Measurements from ENCODE around the gene ZIC4.

Gene ZIC4

DNA sequence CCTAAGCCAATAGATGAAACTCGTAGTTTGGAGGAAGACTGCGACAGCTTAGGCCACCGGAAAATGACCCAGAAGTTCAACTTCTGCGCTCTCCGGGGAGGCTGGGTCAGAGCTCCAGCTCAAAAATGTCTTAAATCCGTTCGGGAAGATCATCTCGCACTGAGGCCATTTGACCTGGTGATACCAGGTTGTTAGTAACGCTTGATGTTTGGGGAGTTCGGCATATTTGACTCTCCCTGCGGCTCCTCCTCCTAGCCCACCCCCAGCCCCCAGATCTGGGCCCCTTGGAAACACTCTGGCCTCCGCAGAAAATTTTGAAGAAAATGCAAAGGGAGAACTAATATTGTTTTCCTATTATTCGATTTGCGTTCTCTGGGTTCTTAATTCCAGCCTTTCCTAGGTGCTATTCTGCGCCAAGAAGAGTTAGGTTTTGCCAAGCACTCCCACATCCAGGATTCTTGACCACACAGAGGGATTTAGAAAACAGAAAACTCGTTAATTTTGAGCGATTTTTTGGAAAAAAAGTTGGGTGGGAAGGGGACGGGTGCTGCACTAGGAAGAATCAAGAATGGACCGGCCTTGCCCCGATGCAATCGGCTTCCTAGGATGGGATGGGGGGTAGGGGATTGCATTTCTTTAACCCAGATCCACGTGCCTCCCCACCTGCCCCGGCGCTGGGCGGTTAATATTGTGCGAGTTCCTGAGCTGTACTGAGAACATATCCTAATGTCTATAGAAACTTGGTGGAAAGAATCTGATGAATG is 50.0 kb downstream of the ZIC4 start:
- Mint-ChIP-seq H3K27ac (no peak overlapping the region), H3K4me3 (no peak overlapping the region), H3K27me3 (peaks cover 17% of the 10 kb centered on the region), H3K9me3 (peaks cover 1% of the 10 kb centered on the region), H3K36me3 (no peaks in the 10 kb centered on the region), H3K4me1 (no peaks in the 10 kb centered on the region)
- no peak for ATAC-seq (ENCODE audit: low read depth)
- no peak for DNase-seq (ENCODE audit: low spot score in 2 of 2)

DNA sequence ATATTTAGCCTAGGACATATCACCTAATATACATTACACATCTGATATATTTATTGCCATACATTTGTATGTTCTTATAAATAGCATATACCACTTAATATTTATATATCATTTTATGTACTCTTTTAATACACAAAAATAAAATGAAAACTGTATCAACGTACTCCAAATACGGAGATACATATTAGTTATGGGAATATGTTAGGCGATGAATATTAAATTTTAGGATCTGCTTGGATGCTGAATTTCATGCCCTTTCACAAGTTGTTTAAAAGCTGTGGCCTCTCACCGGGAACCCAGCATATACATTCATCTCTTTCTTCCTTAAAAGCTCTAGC is 50.6 kb downstream of the ZIC4 start:
- Mint-ChIP-seq H3K4me3 (no peak overlapping the region), H3K9me3 (peaks cover 1% of the 10 kb centered on the region), H3K27ac (no peak overlapping the region), H3K36me3 (no peaks in the 10 kb centered on the region), H3K27me3 (peaks cover 14% of the 10 kb centered on the region), H3K4me1 (no peaks in the 10 kb centered on the region)
- ATAC-seq (ENCODE audit: low read depth) = no peak
- DNase-seq (ENCODE audit: low spot score in 2 of 2) = no peak

DNA sequence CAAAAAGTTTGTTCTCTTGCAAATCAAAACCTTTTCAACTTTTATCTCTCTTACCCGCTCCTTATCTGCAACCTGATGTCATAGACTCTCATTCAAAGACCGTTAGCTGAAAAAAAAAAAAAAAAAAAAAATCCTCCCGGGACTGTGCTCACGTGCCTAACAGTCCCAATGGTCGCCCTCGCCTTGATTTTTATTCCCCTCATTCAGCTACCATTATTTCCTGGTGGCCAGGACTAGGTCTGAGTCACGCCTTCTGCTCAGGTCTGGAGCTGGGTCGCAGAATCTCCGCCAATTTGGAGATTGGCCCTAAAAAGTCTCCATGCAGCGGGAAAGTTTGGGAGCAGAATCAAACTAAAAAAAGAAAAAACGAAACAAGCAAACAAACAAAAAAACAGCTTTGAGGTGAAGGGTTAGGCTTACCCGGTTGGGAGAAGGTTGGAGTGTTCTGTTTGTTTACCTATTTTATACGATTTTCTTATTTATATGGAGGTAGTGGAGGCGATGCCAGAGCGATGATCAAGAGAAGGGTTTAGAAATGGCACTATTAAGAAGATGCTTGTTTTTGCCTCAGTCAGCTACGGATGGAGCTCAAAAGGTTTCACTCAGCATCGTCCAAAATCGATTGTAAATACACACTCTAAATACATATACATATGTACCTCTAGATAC is 51.1 kb downstream of the ZIC4 start:
- DNase-seq (ENCODE audit: low spot score in 2 of 2) (no peak), ATAC-seq (ENCODE audit: low read depth) (no peak)
- peaks cover 1% of the 10 kb centered on the region for H3K9me3 Mint-ChIP-seq
- H3K4me3 Mint-ChIP-seq = no peak overlapping the region
- no peaks in the 10 kb centered on the region for H3K4me1 Mint-ChIP-seq
- peaks cover 14% of the 10 kb centered on the region for H3K27me3 Mint-ChIP-seq
- no peak overlapping the region for H3K27ac Mint-ChIP-seq
- no peaks in the 10 kb centered on the region for H3K36me3 Mint-ChIP-seq

DNA sequence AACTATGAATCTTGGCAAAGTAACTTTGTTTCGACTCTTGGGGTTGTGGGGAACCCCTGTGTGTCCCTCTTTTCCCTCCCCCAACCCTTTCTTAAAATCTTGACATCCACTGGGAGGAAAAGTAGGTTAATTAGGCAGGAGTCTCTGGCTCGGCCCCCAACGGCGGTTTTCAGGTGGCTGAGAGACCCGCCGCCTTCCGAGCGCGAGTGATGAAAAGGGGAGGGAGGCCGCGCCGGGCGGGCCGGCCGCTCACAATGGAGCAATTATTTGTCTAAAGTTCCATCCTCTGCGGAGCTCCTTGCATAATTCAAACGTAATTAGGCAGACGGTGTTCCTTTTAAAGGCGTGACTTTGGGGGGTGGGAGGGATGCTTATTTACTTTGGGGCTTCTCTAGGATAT is 51.7 kb downstream of the ZIC4 start:
- Mint-ChIP-seq H3K4me3 (no peak overlapping the region), H3K27me3 (peaks cover 14% of the 10 kb centered on the region), H3K4me1 (no peaks in the 10 kb centered on the region), H3K27ac (no peak overlapping the region), H3K36me3 (no peaks in the 10 kb centered on the region), H3K9me3 (peaks cover 1% of the 10 kb centered on the region)
- no peak for DNase-seq (ENCODE audit: low spot score in 2 of 2)
- no peak for ATAC-seq (ENCODE audit: low read depth)

DNA sequence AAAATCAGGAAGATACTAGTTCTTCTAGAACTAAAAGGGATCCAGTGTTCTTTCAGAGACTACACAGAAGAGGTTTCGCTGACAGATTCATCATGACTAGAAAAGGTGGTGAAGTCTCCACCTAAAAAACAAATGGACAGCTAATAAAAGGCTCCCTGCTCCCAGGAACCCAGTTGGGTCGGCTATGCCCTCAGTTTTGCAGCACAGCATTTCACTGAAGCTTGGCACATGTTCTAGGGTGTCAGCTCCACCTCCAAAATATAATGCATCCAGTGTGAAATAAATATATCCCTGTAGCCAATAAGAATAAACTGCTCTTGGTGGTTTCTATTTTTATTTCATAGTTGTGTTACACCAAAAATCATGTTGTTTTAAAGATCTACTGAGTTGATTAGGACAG is 55.0 kb downstream of the ZIC4 start:
- ATAC-seq (ENCODE audit: low read depth) = no peak
- no peaks in the 10 kb centered on the region for H3K36me3 Mint-ChIP-seq

DNA sequence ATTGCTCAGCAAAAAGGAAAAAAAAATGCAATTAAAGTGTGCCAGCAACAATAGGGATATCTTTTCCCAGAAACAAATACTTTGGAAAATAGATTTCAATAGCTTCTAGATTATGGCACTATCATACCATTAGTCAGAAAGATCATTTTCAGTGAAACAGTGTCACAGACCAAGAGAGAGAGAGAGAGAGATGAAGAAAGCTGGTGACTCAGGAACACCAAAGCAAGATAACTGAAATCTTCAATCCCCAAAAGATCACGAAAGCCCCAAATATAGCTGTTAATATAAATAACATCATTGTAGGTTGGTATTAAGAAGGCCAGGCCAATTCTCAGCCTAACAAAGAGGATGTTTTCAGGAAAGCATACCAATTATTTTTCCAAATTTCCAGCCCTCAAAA is 57.4 kb downstream of the ZIC4 start:
- no peak for ATAC-seq (ENCODE audit: low read depth)
- DNase-seq (ENCODE audit: low spot score in 2 of 2) = no peak
- Mint-ChIP-seq H3K9me3 (no peaks in the 10 kb centered on the region), H3K27me3 (no peaks in the 10 kb centered on the region), H3K36me3 (no peaks in the 10 kb centered on the region), H3K4me1 (no peaks in the 10 kb centered on the region), H3K27ac (no peak overlapping the region), H3K4me3 (no peak overlapping the region)

More for the DNA sequence above, 55.0 kb downstream of the ZIC4 start:
- H3K4me3 Mint-ChIP-seq = no peak overlapping the region
- no peak overlapping the region for H3K27ac Mint-ChIP-seq
- DNase-seq (ENCODE audit: low spot score in 2 of 2) = no peak
- no peaks in the 10 kb centered on the region for H3K4me1 Mint-ChIP-seq
- peaks cover 6% of the 10 kb centered on the region for H3K27me3 Mint-ChIP-seq
- H3K9me3 Mint-ChIP-seq = peaks cover 1% of the 10 kb centered on the region

DNA sequence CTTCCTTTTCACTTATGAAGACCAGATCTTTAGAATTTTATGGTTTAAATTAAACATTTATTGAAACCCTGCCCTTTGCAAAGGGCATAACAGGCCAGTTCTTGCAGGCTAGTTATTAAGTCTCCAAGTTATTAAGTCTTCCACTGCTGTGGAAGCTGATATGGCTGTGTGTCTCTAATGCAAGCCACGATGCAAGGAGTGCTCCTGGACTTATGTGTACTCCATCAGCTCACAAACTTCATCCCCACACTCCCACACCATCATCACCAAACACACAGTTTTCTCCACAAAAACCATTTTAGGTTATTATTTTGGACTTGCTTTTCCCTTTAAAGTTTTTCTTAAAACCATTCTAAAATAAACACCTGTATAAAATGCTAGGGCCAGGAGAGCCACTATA is 62.4 kb downstream of the ZIC4 start:
- Mint-ChIP-seq H3K4me3 (no peak overlapping the region), H3K4me1 (no peaks in the 10 kb centered on the region), H3K27me3 (no peaks in the 10 kb centered on the region), H3K27ac (no peak overlapping the region), H3K36me3 (no peaks in the 10 kb centered on the region), H3K9me3 (no peaks in the 10 kb centered on the region)
- no peak for DNase-seq (ENCODE audit: low spot score in 2 of 2)
- no peak for ATAC-seq (ENCODE audit: low read depth)

DNA sequence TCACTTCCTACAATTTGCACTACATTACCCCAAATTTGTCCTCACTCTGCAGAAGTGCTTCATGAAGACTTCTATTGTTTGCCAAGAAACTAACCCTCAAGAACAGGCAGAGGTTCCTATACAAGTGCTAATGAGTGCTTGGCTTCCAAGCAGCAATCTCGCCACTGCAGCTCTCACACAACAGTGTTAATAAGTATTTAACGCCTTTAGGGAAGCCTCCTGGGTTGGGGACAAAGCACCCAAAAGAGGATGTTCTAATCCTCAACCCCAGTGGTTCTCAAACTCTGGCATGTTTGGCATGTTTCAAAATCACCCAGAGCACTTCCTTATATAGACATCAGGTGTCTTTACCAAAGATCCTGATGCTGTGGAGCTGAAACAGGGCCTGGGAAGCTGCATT is 64.6 kb downstream of the ZIC4 start:
- no peak overlapping the region for H3K27ac Mint-ChIP-seq
- no peaks in the 10 kb centered on the region for H3K9me3 Mint-ChIP-seq
- H3K36me3 Mint-ChIP-seq = no peaks in the 10 kb centered on the region
- no peaks in the 10 kb centered on the region for H3K4me1 Mint-ChIP-seq
- no peak for DNase-seq (ENCODE audit: low spot score in 2 of 2)
- H3K4me3 Mint-ChIP-seq = no peak overlapping the region
- H3K27me3 Mint-ChIP-seq = no peaks in the 10 kb centered on the region
- ATAC-seq (ENCODE audit: low read depth) = no peak

DNA sequence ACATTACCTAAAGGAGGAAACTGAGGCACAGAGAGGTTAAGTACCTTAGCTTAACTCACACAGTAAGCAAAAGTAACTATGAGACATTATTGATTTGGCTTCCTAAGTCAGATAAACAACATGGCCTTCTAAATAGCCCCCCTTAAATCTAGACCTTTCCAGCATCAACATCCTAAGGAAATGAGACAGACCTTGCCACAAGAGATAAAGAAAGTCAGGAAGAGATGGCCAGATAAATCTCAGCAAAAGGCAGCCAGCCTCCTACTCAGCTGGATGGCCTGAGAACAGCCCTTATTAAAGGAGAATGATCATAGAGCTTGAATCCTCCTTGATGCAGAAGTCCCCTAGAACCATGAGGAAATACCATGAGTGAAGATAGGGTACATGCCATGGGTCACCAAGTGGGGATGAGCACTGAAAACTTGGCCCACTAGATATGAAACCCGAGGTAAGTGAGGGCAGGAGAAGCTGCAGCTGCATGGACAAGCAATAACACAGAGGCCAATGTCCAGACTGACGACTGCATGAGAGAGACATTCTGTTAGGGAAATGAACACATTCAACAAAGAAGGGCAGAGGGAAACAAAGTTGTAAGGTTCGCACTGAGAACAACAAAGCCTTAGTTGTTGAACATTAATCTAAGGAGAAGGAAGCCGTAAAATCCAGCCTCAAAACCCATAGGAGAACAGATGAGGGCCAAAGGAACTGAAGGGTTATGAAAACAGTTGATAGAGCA is 69.6 kb downstream of the ZIC4 start:
- no peak overlapping the region for H3K4me3 Mint-ChIP-seq
- DNase-seq (ENCODE audit: low spot score in 2 of 2) = no peak
- no peaks in the 10 kb centered on the region for H3K36me3 Mint-ChIP-seq
- H3K27ac Mint-ChIP-seq = no peak overlapping the region
- H3K27me3 Mint-ChIP-seq = no peaks in the 10 kb centered on the region
- H3K9me3 Mint-ChIP-seq = no peaks in the 10 kb centered on the region
- no peak for ATAC-seq (ENCODE audit: low read depth)
- no peaks in the 10 kb centered on the region for H3K4me1 Mint-ChIP-seq
